ENCODE results near the gene TSC1.

TSC1 gene

GRCh38 chr9:132985489-132985888 lies 41.1 kb upstream of the TSC1 start:
- Histone ChIP-seq H3K27me3 (ENCODE audit: insufficient read depth, low read length, poor library complexity) (peaks cover 6% of the 10 kb centered on the region), H4K20me1 (ENCODE audit: insufficient read depth, low read length) (no peaks in the 10 kb centered on the region), H3K79me2 (ENCODE audit: insufficient read depth, low read length) (no peaks in the 10 kb centered on the region), H3K36me3 (ENCODE audit: insufficient read depth, low read length) (no peaks in the 10 kb centered on the region), H3K9me3 (ENCODE audit: insufficient read depth, low read length, severe bottlenecking) (no peaks in the 10 kb centered on the region), H3K4me3 (ENCODE audit: low read depth in 1 of 2, low read length in 2 of 2) (no peak overlapping the region), H3K4me2 (ENCODE audit: insufficient read depth, low read length) (no peak overlapping the region), H3K9ac (ENCODE audit: low read depth, low read length) (no peak overlapping the region), H3K4me1 (ENCODE audit: insufficient read depth, low read length) (no peaks in the 10 kb centered on the region), H3K27ac (ENCODE audit: low read length) (no peak overlapping the region), H2AFZ (ENCODE audit: low read depth, low read length) (no peak overlapping the region)
- TF ChIP-seq CTCF (IDR thresholded peaks at IDR 0.05; ENCODE audit: borderline replicate concordance, extremely low read depth, low read length, poor library complexity, severe bottlenecking) (no peak), EZH2 (IDR thresholded peaks at IDR 0.05; ENCODE audit: borderline replicate concordance, low read depth, low read length, severe bottlenecking) (no peak)
- ATAC-seq (ENCODE audit: insufficient read depth, low read depth) (no peak), DNase-seq (no peak)

GRCh38 chr9:132985071-132985350 lies 40.6 kb upstream of the TSC1 start:
- H3K4me3 ChIP-seq (ENCODE audit: low read depth in 1 of 2, low read length in 2 of 2): no peak overlapping the region
- no peak for DNase-seq
- TF ChIP-seq EZH2 (IDR thresholded peaks at IDR 0.05; ENCODE audit: borderline replicate concordance, low read depth, low read length, severe bottlenecking) (no peak), CTCF (IDR thresholded peaks at IDR 0.05; ENCODE audit: borderline replicate concordance, extremely low read depth, low read length, poor library complexity, severe bottlenecking) (no peak)
- H3K36me3 ChIP-seq (ENCODE audit: insufficient read depth, low read length): no peaks in the 10 kb centered on the region
- no peaks in the 10 kb centered on the region for H3K4me1 ChIP-seq (ENCODE audit: insufficient read depth, low read length)
- H3K79me2 ChIP-seq (ENCODE audit: insufficient read depth, low read length): no peaks in the 10 kb centered on the region
- H3K9me3 ChIP-seq (ENCODE audit: insufficient read depth, low read length, severe bottlenecking): no peaks in the 10 kb centered on the region
- H4K20me1 ChIP-seq (ENCODE audit: insufficient read depth, low read length): no peaks in the 10 kb centered on the region
- H2AFZ ChIP-seq (ENCODE audit: low read depth, low read length): no peak overlapping the region
- H3K27ac ChIP-seq (ENCODE audit: low read length): no peak overlapping the region
- no peak overlapping the region for H3K9ac ChIP-seq (ENCODE audit: low read depth, low read length)
- peaks cover 6% of the 10 kb centered on the region for H3K27me3 ChIP-seq (ENCODE audit: insufficient read depth, low read length, poor library complexity)
- H3K4me2 ChIP-seq (ENCODE audit: insufficient read depth, low read length): no peak overlapping the region
- ATAC-seq (ENCODE audit: insufficient read depth, low read depth): no peak

GRCh38 chr9:132984202-132985070 lies 40.0 kb upstream of the TSC1 start:
- Histone ChIP-seq H2AFZ (ENCODE audit: low read depth, low read length) (no peak overlapping the region), H3K27me3 (ENCODE audit: insufficient read depth, low read length, poor library complexity) (peaks cover 6% of the 10 kb centered on the region), H3K4me2 (ENCODE audit: insufficient read depth, low read length) (no peak overlapping the region), H3K4me3 (ENCODE audit: low read depth in 1 of 2, low read length in 2 of 2) (no peak overlapping the region), H4K20me1 (ENCODE audit: insufficient read depth, low read length) (no peaks in the 10 kb centered on the region), H3K4me1 (ENCODE audit: insufficient read depth, low read length) (no peaks in the 10 kb centered on the region), H3K9me3 (ENCODE audit: insufficient read depth, low read length, severe bottlenecking) (no peaks in the 10 kb centered on the region), H3K79me2 (ENCODE audit: insufficient read depth, low read length) (no peaks in the 10 kb centered on the region), H3K27ac (ENCODE audit: low read length) (no peak overlapping the region), H3K36me3 (ENCODE audit: insufficient read depth, low read length) (no peaks in the 10 kb centered on the region), H3K9ac (ENCODE audit: low read depth, low read length) (no peak overlapping the region)
- DNase-seq (no peak), ATAC-seq (ENCODE audit: insufficient read depth, low read depth) (no peak)
- TF ChIP-seq EZH2 (IDR thresholded peaks at IDR 0.05; ENCODE audit: borderline replicate concordance, low read depth, low read length, severe bottlenecking) (no peak), CTCF (IDR thresholded peaks at IDR 0.05; ENCODE audit: borderline replicate concordance, extremely low read depth, low read length, poor library complexity, severe bottlenecking) (no peak)

All from DND-41 (cell line).